Endothelial cell of umbilical vein (primary cell): ENCODE data around the gene MCL1.

ENCODE experiments used
- EZH2 ChIP-seq: IDR thresholded peaks from 2 replicates; pipeline ENCODE4 v1.6.1; 2012; ENCODE audit warnings: borderline replicate concordance, low read depth, mild to moderate bottlenecking, moderate library complexity, low read length, inconsistent platforms; ENCODE audit not compliant: severe bottlenecking
- GATA2 ChIP-seq: IDR thresholded peaks from 2 replicates; pipeline ENCODE4 v1.7.0; 2011; ENCODE audit warnings: low read depth, mild to moderate bottlenecking, moderate library complexity, mixed read lengths, low read length; ENCODE audit not compliant: insufficient read length, insufficient read depth
- JUN ChIP-seq: IDR thresholded peaks from 2 replicates; pipeline ENCODE4 v1.6.1; 2011; ENCODE audit warnings: borderline replicate concordance, low read depth; ENCODE audit not compliant: insufficient read length, insufficient read depth
- POLR2A ChIP-seq: IDR thresholded peaks from 2 replicates; pipeline ENCODE4 v1.6.1; 2012; ENCODE audit warnings: low read depth, mild to moderate bottlenecking, control low read depth, low read length
- POLR2AphosphoS5 ChIP-seq: IDR thresholded peaks from 2 replicates; pipeline ENCODE4 v1.6.1; 2012; ENCODE audit warnings: low read depth, mild to moderate bottlenecking, control low read depth, low read length, moderate library complexity; ENCODE audit not compliant: insufficient read depth
- TF ChIP-seq, protein P1 (sequence below), 2 donors: IDR thresholded peaks; 1 replicate in 1 of 2; 2 replicates in 1 of 2; pipeline ENCODE4 v1.5.1; 2011; ENCODE audit warnings: low read length in 2 of 2, mild to moderate bottlenecking in 2 of 2, moderate library complexity in 2 of 2, control low read depth in 1 of 2, inconsistent platforms in 1 of 2, low read depth in 1 of 2; ENCODE audit not compliant: insufficient read depth in 1 of 2; ENCODE audit errors: extremely low read depth in 1 of 2
- TF ChIP-seq, protein P2 (sequence below): IDR thresholded peaks from 2 replicates; pipeline ENCODE4 v1.6.1; 2011; ENCODE audit not compliant: insufficient read depth, insufficient read length

DNA sequence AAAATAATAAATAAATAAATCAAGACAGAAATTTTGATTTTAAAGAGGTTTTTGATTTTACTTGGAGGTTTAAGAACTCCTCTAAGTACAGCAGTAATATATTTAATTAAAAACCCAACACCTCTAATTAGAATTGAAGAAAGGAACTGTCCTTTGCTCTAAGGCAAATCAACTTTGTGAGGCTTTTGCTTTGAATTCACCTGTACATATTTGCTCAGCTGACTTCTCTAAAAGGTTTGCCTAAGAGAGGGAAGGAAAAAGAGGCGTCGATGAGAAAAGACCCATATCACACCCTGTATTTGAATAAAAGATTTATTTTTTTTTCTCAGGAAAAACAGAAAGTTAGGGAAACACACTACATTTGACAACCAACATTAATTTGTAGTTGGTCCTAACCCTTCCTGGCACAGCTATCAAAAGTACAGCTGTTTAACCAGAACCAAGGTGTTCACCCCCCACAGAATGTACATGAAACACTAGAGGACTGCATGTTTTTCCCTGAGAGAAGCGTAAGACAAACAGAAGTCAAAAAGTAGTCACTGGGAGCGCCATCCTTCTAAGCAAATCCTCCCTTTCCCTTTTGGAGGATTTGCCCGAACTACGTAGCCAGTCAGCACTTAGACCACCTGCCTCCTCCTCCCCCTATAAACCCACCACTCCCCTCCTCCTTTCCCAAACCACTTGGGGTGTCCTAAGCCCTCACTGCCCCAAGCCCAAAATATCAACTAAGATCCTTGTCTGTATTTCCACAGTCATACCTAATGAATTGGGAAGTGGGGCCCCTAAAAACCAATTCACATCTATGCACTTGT is 4.9 kb downstream of the MCL1 start:
- TF ChIP-seq, protein P1, sequence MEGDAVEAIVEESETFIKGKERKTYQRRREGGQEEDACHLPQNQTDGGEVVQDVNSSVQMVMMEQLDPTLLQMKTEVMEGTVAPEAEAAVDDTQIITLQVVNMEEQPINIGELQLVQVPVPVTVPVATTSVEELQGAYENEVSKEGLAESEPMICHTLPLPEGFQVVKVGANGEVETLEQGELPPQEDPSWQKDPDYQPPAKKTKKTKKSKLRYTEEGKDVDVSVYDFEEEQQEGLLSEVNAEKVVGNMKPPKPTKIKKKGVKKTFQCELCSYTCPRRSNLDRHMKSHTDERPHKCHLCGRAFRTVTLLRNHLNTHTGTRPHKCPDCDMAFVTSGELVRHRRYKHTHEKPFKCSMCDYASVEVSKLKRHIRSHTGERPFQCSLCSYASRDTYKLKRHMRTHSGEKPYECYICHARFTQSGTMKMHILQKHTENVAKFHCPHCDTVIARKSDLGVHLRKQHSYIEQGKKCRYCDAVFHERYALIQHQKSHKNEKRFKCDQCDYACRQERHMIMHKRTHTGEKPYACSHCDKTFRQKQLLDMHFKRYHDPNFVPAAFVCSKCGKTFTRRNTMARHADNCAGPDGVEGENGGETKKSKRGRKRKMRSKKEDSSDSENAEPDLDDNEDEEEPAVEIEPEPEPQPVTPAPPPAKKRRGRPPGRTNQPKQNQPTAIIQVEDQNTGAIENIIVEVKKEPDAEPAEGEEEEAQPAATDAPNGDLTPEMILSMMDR (IDR thresholded peaks at IDR 0.05; ENCODE audit: extremely low read depth in 1 of 2, insufficient read depth in 1 of 2, low read depth in 1 of 2, low read length in 2 of 2), result no peak
- TF ChIP-seq JUN, result no peak
- TF ChIP-seq EZH2, result no peak
- TF ChIP-seq POLR2A, result peak; percentile 16
- no peak for TF ChIP-seq POLR2AphosphoS5
- TF ChIP-seq GATA2, result no peak
- TF ChIP-seq, protein P2, sequence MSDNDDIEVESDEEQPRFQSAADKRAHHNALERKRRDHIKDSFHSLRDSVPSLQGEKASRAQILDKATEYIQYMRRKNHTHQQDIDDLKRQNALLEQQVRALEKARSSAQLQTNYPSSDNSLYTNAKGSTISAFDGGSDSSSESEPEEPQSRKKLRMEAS, result no peak
